Endometrium (tissue), 2 donors: Measurements from ENCODE around the gene PRMT5.
"Not testable (repeated sequence)": the region's sequence is repeated elsewhere in the genome, so short reads cannot be mapped to it uniquely, and the experiment has no call there.

Source experiments
- FAIRE-seq: peaks from 2 replicates; lab custom pipeline; 2012; peaks lifted over from hg19 to GRCh38; lab: Jason Lieb, UNC
- donor health status: control.
- donor health status: control.

The PRMT5 gene

GRCh38 chr14:22932146-22932545 lies 3.0 kb upstream of the PRMT5 start:
- FAIRE-seq: no peak

GRCh38 chr14:22929961-22930364 lies 787 bp upstream of the PRMT5 start:
- no peak for FAIRE-seq

GRCh38 chr14:22928237-22929103 lies 706 bp downstream of the PRMT5 start:
- no peak for FAIRE-seq

- FAIRE-seq: no peak
Observed at GRCh38 chr14:22926316-22926715, 2.9 kb downstream of the PRMT5 start.

- no peak for FAIRE-seq
Observed at GRCh38 chr14:22925513-22925912, 3.7 kb downstream of the PRMT5 start.

GRCh38 chr14:22923746-22924145 lies 5.4 kb downstream of the PRMT5 start:
- FAIRE-seq: no peak

- FAIRE-seq: no peak
Observed at GRCh38 chr14:22922294-22922693, 6.9 kb downstream of the PRMT5 start.

GRCh38 chr14:22920697-22921096 lies 8.5 kb downstream of the PRMT5 start:
- FAIRE-seq: no peak

GRCh38 chr14:22919601-22919921 lies 9.6 kb downstream of the PRMT5 start:
- FAIRE-seq: no peak

GRCh38 chr14:22918804-22919600 lies 10.2 kb downstream of the PRMT5 start, which contains the start of gene RBM23:
Gene RBM23, minus strand, starts transcription at chr14:22919149.
- peak; percentile 98 for FAIRE-seq

- FAIRE-seq: no peak
Observed at GRCh38 chr14:22915886-22916521, 13.2 kb downstream of the PRMT5 start.

GRCh38 chr14:22914836-22915235 lies 14.3 kb downstream of the PRMT5 start:
- FAIRE-seq: not testable (repeated sequence)

GRCh38 chr14:22910916-22911315 lies 18.3 kb downstream of the PRMT5 start:
- FAIRE-seq: no peak

GRCh38 chr14:22908601-22909000 lies 20.6 kb downstream of the PRMT5 start:
- FAIRE-seq: no peak

GRCh38 chr14:22907429-22907828 lies 21.7 kb downstream of the PRMT5 start:
- FAIRE-seq: no peak

- no peak for FAIRE-seq
Observed at GRCh38 chr14:22906073-22906472, 23.1 kb downstream of the PRMT5 start.

- no peak for FAIRE-seq
Observed at GRCh38 chr14:22905627-22906026, 23.5 kb downstream of the PRMT5 start.

GRCh38 chr14:22903742-22904087 lies 25.5 kb downstream of the PRMT5 start:
- no peak for FAIRE-seq

GRCh38 chr14:22901799-22902198 lies 27.4 kb downstream of the PRMT5 start:
- no peak for FAIRE-seq

GRCh38 chr14:22900081-22900799 lies 28.9 kb downstream of the PRMT5 start:
- no peak for FAIRE-seq

GRCh38 chr14:22898302-22899090 lies 30.7 kb downstream of the PRMT5 start:
- no peak for FAIRE-seq
